Heart right ventricle (tissue), 16 donors: Measurements from ENCODE around the gene ALDOA. TPM values are rescaled to one million over a fixed set of nuclear protein-coding genes. Genes with fewer than 3 reads are reported as not detected.

Experiments
- ATAC-seq, 8 donors: fragments of 200-7000 bp; cut with Tn5 transposase; one replicate each; pipeline ENCODE4 v1.9.1; 2020; ENCODE audit warnings: mild to moderate bottlenecking in 8 of 8, moderate library complexity in 8 of 8, moderate number of reproducible peaks in 1 of 8
- DNase-seq, 2 donors: peaks; one replicate each; pipeline ENCODE4 v3.0.0-alpha.2; 2020
- H3K27ac ChIP-seq, 10 donors: fragments of 200-600 bp; sonication (generic) in 2 of 10; one replicate each; pipeline versions ENCODE4 v1.5.0 to v1.8.0; 2020 to 2022; ENCODE audit warnings: mild to moderate bottlenecking in 3 of 10
- H3K27me3 ChIP-seq, 7 donors: fragments of 200-600 bp; one replicate each; pipeline ENCODE4 v1.8.0; 2021 to 2022; ENCODE audit warnings: mild to moderate bottlenecking in 2 of 7
- H3K36me3 ChIP-seq, 9 donors: fragments of 200-600 bp; sonication (generic) in 1 of 9; one replicate each; pipeline versions ENCODE4 v1.5.0 to v1.8.0; 2020 to 2022; ENCODE audit warnings: mild to moderate bottlenecking in 2 of 9
- H3K4me1 ChIP-seq, 9 donors: fragments of 200-600 bp; sonication (generic) in 1 of 9; one replicate each; pipeline versions ENCODE4 v1.5.0 to v1.8.0; 2020 to 2022; ENCODE audit warnings: mild to moderate bottlenecking in 4 of 9
- H3K4me3 ChIP-seq, 10 donors: fragments of 200-600 bp; sonication (generic) in 2 of 10; one replicate each; pipeline versions ENCODE4 v1.5.0 to v1.8.0; 2020 to 2022; ENCODE audit warnings: mild to moderate bottlenecking in 7 of 10, moderate library complexity in 2 of 10
- H3K9me3 ChIP-seq, 11 donors: fragments of 200-600 bp in 10 of 11; sonication (generic) in 2 of 11; one replicate each; pipeline versions ENCODE4 v1.5.0 to v1.8.0; 2013 to 2022; ENCODE audit warnings: mild to moderate bottlenecking in 2 of 11, control low read depth in 1 of 11, moderate library complexity in 1 of 11
- CTCF ChIP-seq, 9 donors: fragments of 200-600 bp; sonication (generic) in 2 of 9; IDR thresholded peaks; one replicate each; pipeline versions ENCODE4 v1.5.0 to v1.8.0; 2021 to 2022; ENCODE audit warnings: antibody characterized with exemption in 9 of 9, mild to moderate bottlenecking in 5 of 9, moderate library complexity in 1 of 9
- WGBS, 2 donors: extraction: QIAGEN DNeasy Blood & Tissue Kit; methylation state at CpG; one replicate each; pipeline ENCODE4 v1.1.7; 2013; ENCODE audit warnings: inconsistent platforms in 1 of 2; 5-methylcytosine and 5-hydroxymethylcytosine counted together
- intact Hi-C, 10 donors: fragments of 100-400 bp; cut with DNase I; formaldehyde crosslinking; loops; one replicate each; pipeline versions ENCODE4 v1.11.1 to v1.14.2; 2022
- polyA plus RNA-seq, 2 donors: library from polyadenylated mRNA; stranded (reverse); fragments of 200-250 nt; gene quantifications; one replicate each; pipeline ENCODE4 v1.2.3, GENCODE V29; 2013
- total RNA-seq, 10 donors: library from RNA; stranded (reverse); fragmentation: NEBNext Ultra II Directional in 3 of 10; extraction: Animal tissue kit (Norgen Biotek cat#: 25700) in 3 of 10; gene quantifications; one replicate each; pipeline versions ENCODE4 v1.2.1 to v1.2.4, GENCODE V29; 2021 to 2023
- donor health status: Arrhythmogenic right ventricular cardiomyopathy.
- donor health status: ischemic (EF 13 %, LVEDD 7.1; RV severe dilation, severe dysfunction).
- donor health status: healthy with polysubstance abuse.
- donor health status: DM: no; HTN: yes; CAD: no.
- donor health status: DM: no; HTN: no; CAD: no.
- donor health status: ischemic (EF 25% LVEDD 6.9; RV normal size, moderate dysfunction).
- donor health status: ischemic (EF 25% LVEDD 5.7; RV mildly dilated, moderate dysfunction).
- donor health status: healthy.
- donor health status: DM: yes; HTN: yes; CAD: no.
- donor health status: Ischemic cardiomyopathy.
- donor health status: ischemic (EF 35%, LVEDD 5.7; RV mildly dilated, moderate dysfunction).
- donor health status: nonischemic (EF 11% LVEDD 7.7; RV severe dilation, severe dysfunction).
- donor health status: DM: yes; HTN: yes; CAD: no.
- donor health status: PGD.
- donor health status: ischemic (EF 29% LVEDD 5.4; RV normal size, mild dysfunction).
- donor health status: nonischemic (EF 23%, LVEDD 6.1; RV moderate dilation, normal function).

Gene ALDOA
- total and polyA plus RNA-seq, 12 donors: 2,873 to 4,582 (median 3,767) TPM

- intact Hi-C loops: no loop called here
Observed at GRCh38 chr16:30087181-30087898, 21.8 kb downstream of the ALDOA start.

GRCh38 chr16:30088237-30088831 is 22.8 kb downstream of the ALDOA start:
- Histone ChIP-seq H3K27me3 (no peaks in the 10 kb centered on the region), H3K36me3 (peaks cover 0 to 36% (median 14%) of the 10 kb centered on the region in 9 donors), H3K27ac (no peak overlapping the region), H3K4me3 (no peak overlapping the region), H3K9me3 (no peaks in the 10 kb centered on the region), H3K4me1 (peaks cover 0 to 72% (median 23%) of the 10 kb centered on the region in 9 donors)
- intact Hi-C loops: no loop called here
- 76 to 80% methylated on average over 10 of the region's 10 CpGs for WGBS, 2 donors
- DNase-seq (no peak), ATAC-seq (no peak)
- TF ChIP-seq CTCF (IDR thresholded peaks at IDR 0.05): no peak

More at GRCh38 chr16:30087181-30087898, 21.8 kb downstream of the ALDOA start:
- Histone ChIP-seq H3K9me3 (no peaks in the 10 kb centered on the region), H3K36me3 (peaks cover 0 to 40% (median 15%) of the 10 kb centered on the region in 9 donors), H3K4me3 (no peak overlapping the region), H3K27ac (peak overlapping the region in 2 of 10 donors; percentile 41 to 65), H3K4me1 (peaks cover 0 to 62% (median 13%) of the 10 kb centered on the region in 9 donors), H3K27me3 (no peaks in the 10 kb centered on the region)
- no peak for TF ChIP-seq CTCF (IDR thresholded peaks at IDR 0.05)
- WGBS, 2 donors: 86 to 90% methylated on average over 11 of the region's 11 CpGs
- DNase-seq (no peak), ATAC-seq (no peak)

GRCh38 chr16:30088832-30089624 is 23.5 kb downstream of the ALDOA start:
- Histone ChIP-seq H3K27me3 (no peaks in the 10 kb centered on the region), H3K4me3 (no peak overlapping the region), H3K27ac (peak overlapping the region in 1 of 10 donors; percentile 95), H3K9me3 (no peaks in the 10 kb centered on the region), H3K4me1 (peaks cover 0 to 79% (median 29%) of the 10 kb centered on the region in 9 donors), H3K36me3 (peaks cover 0 to 36% (median 11%) of the 10 kb centered on the region in 9 donors)
- DNase-seq (no peak), ATAC-seq (no peak)
- TF ChIP-seq CTCF (IDR thresholded peaks at IDR 0.05): no peak
- WGBS, 2 donors: 78 to 83% methylated on average over 22 of the region's 22 CpGs
- intact Hi-C loops: no loop called here
